Spinal cord (tissue), 10 donors: ENCODE results near the gene STMN3. TPM values are rescaled to one million over a fixed set of nuclear protein-coding genes. Genes with fewer than 3 reads are reported as not detected.
A peak's percentile ranks its signal among the peaks of the same experiment; 100 is the strongest.

Source experiments
- DNase-seq, 6 donors: peaks; one replicate each; pipeline versions ENCODE4 v3.0.0 to v3.0.0-alpha.2; 2013 to 2015; ENCODE audit warnings: low spot score in 6 of 6, low read depth in 4 of 6
- H3K27ac ChIP-seq: one replicate; pipeline ENCODE4 v1.5.1; 2013; ENCODE audit warnings: low read depth, low read length, control low read depth
- H3K27me3 ChIP-seq: one replicate; pipeline ENCODE4 v1.6.1; 2013; ENCODE audit warnings: low read length; ENCODE audit not compliant: control insufficient read depth, insufficient read depth
- H3K36me3 ChIP-seq: one replicate; pipeline ENCODE4 v1.6.1; 2013; ENCODE audit warnings: low read length; ENCODE audit not compliant: control insufficient read depth, insufficient read depth
- H3K4me1 ChIP-seq: one replicate; pipeline ENCODE4 v1.6.1; 2013; ENCODE audit warnings: low read length; ENCODE audit not compliant: control insufficient read depth, insufficient read depth
- H3K4me3 ChIP-seq: one replicate; pipeline ENCODE4 v1.5.1; 2013; ENCODE audit warnings: low read depth, low read length, control low read depth
- H3K9me3 ChIP-seq: one replicate; pipeline ENCODE4 v1.6.1; 2013; ENCODE audit warnings: low read length; ENCODE audit not compliant: control insufficient read depth, insufficient read depth
- WGBS: methylation state at CpG from one replicate; pipeline ENCODE4 v1.1.5; 2013; ENCODE audit warnings: missing lambda C conversion rate; ENCODE audit not compliant: insufficient coverage; 5-methylcytosine and 5-hydroxymethylcytosine counted together
- polyA plus RNA-seq, 2 donors: library from polyadenylated mRNA; unstranded; fragments of 120-200 nt; gene quantifications; one replicate each; pipeline ENCODE4 v1.2.1, GENCODE V29; 2013; ENCODE audit not compliant: insufficient read length in 2 of 2
- total RNA-seq, 2 donors: library from RNA; depleted of rRNA in 1 of 2; stranded (reverse); fragments of 120-200 nt in 1 of 2; fragments of >200 nt in 1 of 2; gene quantifications; one replicate each; pipeline versions ENCODE4 v1.2.3 to v1.2.4, GENCODE V29; 2013 to 2014
- donor health status: healthy.

STMN3 gene
- total and polyA plus RNA-seq, 4 donors, result 137 to 495 (median 318) TPM

GRCh38 chr20:63697868-63698545, 44.8 kb upstream of the STMN3 start:
- Histone ChIP-seq H3K4me3 (no peak overlapping the region), H3K27ac (no peak overlapping the region), H3K27me3 (no peaks in the 10 kb centered on the region), H3K4me1 (peaks cover 25% of the 10 kb centered on the region), H3K9me3 (no peaks in the 10 kb centered on the region), H3K36me3 (peaks cover 97% of the 10 kb centered on the region)
- WGBS, result 77% methylated on average over 25 of the region's 40 CpGs
- DNase-seq, result no peak

- Histone ChIP-seq H3K27ac (no peak overlapping the region), H3K27me3 (no peaks in the 10 kb centered on the region), H3K36me3 (peaks cover 97% of the 10 kb centered on the region), H3K9me3 (no peaks in the 10 kb centered on the region), H3K4me1 (peaks cover 25% of the 10 kb centered on the region), H3K4me3 (peak overlapping the region; percentile 1)
- WGBS, result 67% methylated on average over 7 of the region's 7 CpGs
- DNase-seq, result no peak
Measured at GRCh38 chr20:63697357-63697867, 44.2 kb upstream of the STMN3 start.

- H3K4me1 ChIP-seq, result peaks cover 25% of the 10 kb centered on the region
- no peak within 1 kb of the TSS for H3K27ac ChIP-seq
- peak within 1 kb of the TSS; percentile 1 for H3K4me3 ChIP-seq
- DNase-seq, result peak in 1 of 6 donors; percentile 46
- no peaks in the 10 kb centered on the region for H3K9me3 ChIP-seq
- peaks cover 97% of the 10 kb centered on the region for H3K36me3 ChIP-seq
- WGBS, result 20% methylated on average over 52 of the region's 52 CpGs
- H3K27me3 ChIP-seq, result no peaks in the 10 kb centered on the region
Measured at GRCh38 chr20:63696628-63697356, 43.6 kb upstream of the STMN3 start, which contains the start of gene TNFRSF6B. Gene TNFRSF6B (plus strand): TSS chr20:63696652. CDS start chr20:63696768, 116 bp downstream.

- Histone ChIP-seq H3K27me3 (no peaks in the 10 kb centered on the region), H3K36me3 (peaks cover 97% of the 10 kb centered on the region), H3K27ac (no peak overlapping the region), H3K4me1 (peaks cover 25% of the 10 kb centered on the region), H3K9me3 (no peaks in the 10 kb centered on the region), H3K4me3 (no peak overlapping the region)
- 19% methylated on average over 6 of the region's 6 CpGs for WGBS
- no peak for DNase-seq
Measured at GRCh38 chr20:63696306-63696627, 43.0 kb upstream of the STMN3 start.

- Histone ChIP-seq H3K4me3 (no peak overlapping the region), H3K4me1 (peaks cover 25% of the 10 kb centered on the region), H3K27me3 (no peaks in the 10 kb centered on the region), H3K9me3 (no peaks in the 10 kb centered on the region), H3K27ac (no peak overlapping the region), H3K36me3 (peaks cover 97% of the 10 kb centered on the region)
- DNase-seq, result no peak
- 89% methylated on average over 24 of the region's 25 CpGs for WGBS
Measured at GRCh38 chr20:63695424-63696305, 42.4 kb upstream of the STMN3 start.

GRCh38 chr20:63694584-63695423, 41.6 kb upstream of the STMN3 start:
- no peak for DNase-seq
- 93% methylated on average over 36 of the region's 37 CpGs for WGBS
- no peaks in the 10 kb centered on the region for H3K27me3 ChIP-seq
- peaks cover 97% of the 10 kb centered on the region for H3K36me3 ChIP-seq
- peaks cover 25% of the 10 kb centered on the region for H3K4me1 ChIP-seq
- no peaks in the 10 kb centered on the region for H3K9me3 ChIP-seq
- no peak overlapping the region for H3K4me3 ChIP-seq
- H3K27ac ChIP-seq, result no peak overlapping the region

GRCh38 chr20:63693733-63694583, 40.7 kb upstream of the STMN3 start:
- WGBS, result 98% methylated on average over 21 of the region's 21 CpGs
- Histone ChIP-seq H3K36me3 (peaks cover 97% of the 10 kb centered on the region), H3K4me3 (no peak overlapping the region), H3K9me3 (no peaks in the 10 kb centered on the region), H3K27me3 (no peaks in the 10 kb centered on the region), H3K4me1 (peaks cover 23% of the 10 kb centered on the region), H3K27ac (no peak overlapping the region)
- no peak for DNase-seq

GRCh38 chr20:63693083-63693732, 40.0 kb upstream of the STMN3 start:
- peaks cover 97% of the 10 kb centered on the region for H3K36me3 ChIP-seq
- no peak overlapping the region for H3K4me3 ChIP-seq
- H3K27me3 ChIP-seq, result no peaks in the 10 kb centered on the region
- no peak for DNase-seq
- H3K9me3 ChIP-seq, result no peaks in the 10 kb centered on the region
- no peak overlapping the region for H3K27ac ChIP-seq
- H3K4me1 ChIP-seq, result peaks cover 24% of the 10 kb centered on the region
- 98% methylated on average over 8 of the region's 10 CpGs for WGBS
